ENCODE results near the gene DHDH. TPM values are rescaled to one million over a fixed set of nuclear protein-coding genes. Genes with fewer than 3 reads are reported as not detected.
A peak's percentile ranks its signal among the peaks of the same experiment; 100 is the strongest.

The DHDH gene
- total RNA-seq, 2 donors from 2014 or later: not detected

- no peak for DNase-seq (ENCODE audit: low spot score)
- intact Hi-C loops (cut with DNase I): no loop called here
Measured at GRCh38 chr19:48940902-48941301, 7.4 kb downstream of the DHDH start.

DNA sequence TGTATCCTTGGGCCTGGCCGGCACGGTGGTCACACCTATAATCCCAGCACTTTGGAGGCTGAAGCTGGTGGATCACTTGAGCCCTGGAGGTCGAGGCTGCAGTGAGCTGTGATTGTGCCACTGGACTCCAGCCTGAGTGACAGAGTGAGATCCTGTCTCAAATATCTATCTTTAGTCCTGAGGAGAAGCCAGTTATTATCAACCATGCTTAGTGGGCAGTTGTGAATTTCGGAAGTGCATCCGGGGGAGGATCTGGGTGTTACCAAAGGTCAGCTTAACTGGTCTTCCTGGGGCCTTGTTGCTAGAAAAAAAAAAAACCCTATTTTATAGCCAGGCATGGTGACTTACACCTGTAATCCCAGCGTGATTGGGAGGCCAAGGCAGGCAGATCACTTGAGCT, 9.6 kb downstream of the DHDH start:
- intact Hi-C loops (cut with DNase I): no loop called here
- no peak for DNase-seq (ENCODE audit: low spot score)

DNA sequence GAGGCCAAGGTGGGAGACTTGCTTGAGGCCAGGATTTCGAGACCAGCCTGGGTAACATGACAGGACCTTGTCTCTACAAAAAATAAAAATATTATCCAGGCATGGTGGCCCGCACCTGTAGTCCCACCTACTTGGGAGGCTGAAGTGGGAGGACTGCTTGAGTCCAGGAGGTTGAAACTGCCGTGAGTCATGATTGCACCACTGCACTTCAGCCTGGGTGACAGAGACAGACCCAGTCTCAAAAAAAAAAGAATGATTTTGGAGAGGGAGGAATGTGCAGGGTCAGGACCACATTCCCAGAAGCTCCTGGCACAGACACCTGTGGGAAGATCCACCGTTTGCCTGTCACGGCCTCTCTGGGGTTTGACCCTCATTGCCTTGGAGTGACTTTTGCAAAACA, 11.9 kb downstream of the DHDH start:
- intact Hi-C loops (cut with DNase I): no loop called here
- DNase-seq (ENCODE audit: low spot score): no peak

DNA sequence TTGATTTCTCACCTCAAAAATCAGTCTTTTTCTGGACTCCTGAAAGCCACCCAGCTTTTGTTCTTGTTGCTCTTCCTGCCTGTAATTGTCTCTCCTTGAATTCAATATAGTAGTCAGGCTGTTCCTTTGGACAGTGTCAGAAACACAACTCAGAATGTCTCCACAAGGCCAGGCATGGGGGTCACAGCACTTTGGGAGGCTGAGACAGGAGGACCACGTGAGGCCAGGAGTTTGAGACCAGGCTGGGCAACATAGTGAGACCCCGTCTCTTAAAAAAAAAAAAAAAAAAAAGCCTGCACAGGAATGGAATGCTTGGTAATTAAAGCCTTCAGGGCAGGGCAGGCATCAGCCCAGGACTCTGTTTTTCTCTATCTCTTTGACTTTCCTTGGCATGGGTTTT, 12.3 kb downstream of the DHDH start:
- intact Hi-C loops (cut with DNase I): no loop called here
- no peak for DNase-seq (ENCODE audit: low spot score)

DNA sequence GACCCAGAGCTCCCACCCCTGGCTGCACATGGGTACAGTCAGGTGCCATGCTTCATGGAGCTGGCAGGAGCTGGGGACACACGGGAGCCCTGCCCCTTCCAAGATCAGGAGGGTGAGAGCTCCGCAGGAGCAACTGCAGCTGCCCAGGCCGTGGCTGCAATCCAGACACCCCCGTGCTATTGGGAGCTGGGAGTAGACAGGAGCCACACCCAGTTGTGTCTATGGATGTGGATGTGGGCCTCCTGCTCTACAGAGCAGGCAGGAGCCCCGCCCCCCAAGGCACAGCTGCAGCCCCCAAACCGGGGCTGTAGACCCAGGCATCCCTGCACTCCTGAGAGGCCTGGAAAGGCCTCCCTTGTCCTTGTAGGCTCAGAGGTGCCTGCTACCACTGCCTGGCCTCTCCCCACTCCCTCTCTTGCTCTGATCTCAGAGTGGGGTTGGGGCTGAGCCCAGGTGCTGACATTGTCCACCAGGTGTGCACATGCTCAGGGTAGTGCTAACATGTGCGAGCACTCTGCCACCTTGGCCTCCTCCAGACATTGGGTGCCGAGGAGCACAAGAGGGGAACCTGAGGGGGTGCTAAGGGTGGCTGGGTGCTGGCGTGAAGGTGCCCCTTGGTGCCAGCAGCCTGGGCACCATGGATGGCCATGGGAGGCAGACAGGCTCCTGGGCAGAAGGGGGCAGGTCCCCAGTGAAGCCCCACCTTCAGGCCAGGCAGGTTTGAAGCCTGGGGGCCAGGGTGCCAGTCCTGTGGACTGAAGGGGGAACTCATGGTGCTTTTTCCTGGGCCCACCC, 13.2 kb downstream of the DHDH start:
- DNase-seq (ENCODE audit: low spot score): no peak
- intact Hi-C loops (cut with DNase I): no loop called here

DNA sequence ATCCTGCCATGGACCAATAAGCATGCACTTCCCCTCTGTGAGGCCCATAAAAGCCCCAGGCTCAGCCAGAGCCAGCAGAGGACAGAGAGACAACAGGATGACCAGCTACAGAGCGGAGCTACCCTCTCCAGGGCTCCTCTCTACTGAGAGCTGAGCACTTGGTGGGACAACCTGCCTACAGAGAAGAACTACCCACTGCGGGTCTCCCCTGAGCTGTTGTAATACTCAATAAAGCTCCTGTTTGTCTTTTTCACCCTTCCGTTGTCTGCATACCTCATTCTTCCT, 13.7 kb downstream of the DHDH start:
- intact Hi-C loops (cut with DNase I): no loop called here
- DNase-seq (ENCODE audit: low spot score): no peak

- intact Hi-C loops (cut with DNase I): loop anchor here in 1 of 2 donors (10.0 kb wide), 1 partner anchor 55 kb away; the partner anchor contains the start of gene TULP2
- no peak for DNase-seq (ENCODE audit: low spot score)
Measured at GRCh38 chr19:48950159-48950558, 16.7 kb downstream of the DHDH start.

DNA sequence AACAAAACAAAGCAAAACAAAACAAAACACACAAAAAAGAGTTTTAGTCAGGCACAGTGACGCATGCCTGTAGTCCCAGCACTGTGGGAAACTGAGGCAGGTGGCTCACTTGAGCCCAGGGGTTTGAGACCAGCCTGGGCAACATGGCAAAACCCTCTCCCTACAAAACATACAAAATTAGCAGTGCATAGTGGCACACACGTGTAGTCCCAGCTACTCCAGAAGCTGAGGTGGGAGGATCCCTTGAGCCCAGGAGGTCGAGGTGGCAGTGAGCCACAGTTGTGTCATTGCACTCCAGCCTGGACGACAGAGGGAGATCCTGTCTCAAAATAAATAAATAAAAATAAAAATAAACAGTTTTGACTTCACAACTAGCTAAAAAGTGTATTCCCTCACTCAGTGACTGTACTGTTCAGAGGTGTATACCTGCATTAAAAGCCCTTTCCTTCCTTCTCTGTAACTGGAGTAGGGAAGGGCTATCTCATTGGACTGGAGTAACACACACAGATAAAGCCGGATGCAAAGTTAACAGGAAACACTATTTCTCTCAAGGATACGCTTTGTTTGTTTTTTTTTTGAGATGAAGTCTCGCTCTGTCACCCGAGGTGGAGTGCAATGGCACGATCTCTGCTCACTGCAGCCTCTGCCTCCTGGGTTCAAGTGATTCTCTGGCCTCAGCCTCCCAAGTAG, 17.5 kb downstream of the DHDH start:
- no peak for DNase-seq (ENCODE audit: low spot score)
- intact Hi-C loops (cut with DNase I): loop anchor here in 1 of 2 donors (10.0 kb wide), 1 partner anchor 56 kb away; the partner anchor contains the start of gene TULP2

GRCh38 chr19:48953141-48953540, 19.6 kb downstream of the DHDH start:
- intact Hi-C loops (cut with DNase I): loop anchor here in 1 of 2 donors (10.0 kb wide), 1 partner anchor 58 kb away; the partner anchor contains the start of gene TULP2
- no peak for DNase-seq (ENCODE audit: low spot score)

- DNase-seq (ENCODE audit: low spot score): no peak
- intact Hi-C loops (cut with DNase I): loop anchor here in 1 of 2 donors (10.0 kb wide), 1 partner anchor 59 kb away; the partner anchor contains the start of gene TULP2
Measured at GRCh38 chr19:48953990-48954594, 20.6 kb downstream of the DHDH start.

- peak; percentile 99 for DNase-seq (ENCODE audit: low spot score)
- intact Hi-C loops (cut with DNase I): loop anchor here in 1 of 2 donors (10.0 kb wide), 1 partner anchor 60 kb away; the partner anchor contains the start of gene TULP2
Measured at GRCh38 chr19:48954595-48955307, 21.3 kb downstream of the DHDH start, which contains the start of gene BAX. Gene BAX (plus strand): TSS chr19:48954875. CDS start chr19:48954929, 54 bp downstream.

DNA sequence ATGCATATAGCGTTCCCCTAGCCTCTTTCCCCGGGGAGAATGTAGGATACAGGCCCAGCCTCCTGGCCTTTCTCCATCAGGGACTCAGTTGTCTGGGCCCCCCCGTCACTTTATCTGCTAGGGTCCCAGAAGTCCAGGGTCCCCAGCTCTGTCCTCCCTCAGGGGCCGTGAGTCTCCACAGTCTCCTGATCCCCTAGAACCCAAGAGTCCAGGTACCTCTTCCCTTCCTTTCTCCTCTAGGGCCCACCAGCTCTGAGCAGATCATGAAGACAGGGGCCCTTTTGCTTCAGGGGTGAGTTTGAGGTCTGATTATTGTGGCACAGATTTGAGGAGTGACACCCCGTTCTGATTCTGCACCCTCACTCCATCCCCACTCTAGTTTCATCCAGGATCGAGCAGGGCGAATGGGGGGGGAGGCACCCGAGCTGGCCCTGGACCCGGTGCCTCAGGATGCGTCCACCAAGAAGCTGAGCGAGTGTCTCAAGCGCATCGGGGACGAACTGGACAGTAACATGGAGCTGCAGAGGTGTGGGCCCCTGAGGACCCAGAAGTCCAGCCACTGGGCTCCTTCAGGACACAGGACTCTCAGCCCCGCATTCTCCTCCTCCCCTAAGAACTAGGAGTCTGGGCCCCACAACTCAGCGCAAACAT, 21.9 kb downstream of the DHDH start:
- peak; percentile 80 for DNase-seq (ENCODE audit: low spot score)
- intact Hi-C loops (cut with DNase I): loop anchor here in 1 of 2 donors (10.0 kb wide), 1 partner anchor 61 kb away; the partner anchor contains the start of gene TULP2

- intact Hi-C loops (cut with DNase I): loop anchor here in 1 of 2 donors (10.0 kb wide), 1 partner anchor 63 kb away; the partner anchor contains the start of gene TULP2
- DNase-seq (ENCODE audit: low spot score): no peak
Measured at GRCh38 chr19:48958006-48958405, 24.5 kb downstream of the DHDH start.

GRCh38 chr19:48959341-48960239, 26.1 kb downstream of the DHDH start:
- intact Hi-C loops (cut with DNase I): loop anchor here (10.0 kb wide), 2 partner anchors 65 to 165 kb away; partner anchors contain the start of gene TULP2 (in 2 of the 2)
- DNase-seq (ENCODE audit: low spot score): no peak

DNA sequence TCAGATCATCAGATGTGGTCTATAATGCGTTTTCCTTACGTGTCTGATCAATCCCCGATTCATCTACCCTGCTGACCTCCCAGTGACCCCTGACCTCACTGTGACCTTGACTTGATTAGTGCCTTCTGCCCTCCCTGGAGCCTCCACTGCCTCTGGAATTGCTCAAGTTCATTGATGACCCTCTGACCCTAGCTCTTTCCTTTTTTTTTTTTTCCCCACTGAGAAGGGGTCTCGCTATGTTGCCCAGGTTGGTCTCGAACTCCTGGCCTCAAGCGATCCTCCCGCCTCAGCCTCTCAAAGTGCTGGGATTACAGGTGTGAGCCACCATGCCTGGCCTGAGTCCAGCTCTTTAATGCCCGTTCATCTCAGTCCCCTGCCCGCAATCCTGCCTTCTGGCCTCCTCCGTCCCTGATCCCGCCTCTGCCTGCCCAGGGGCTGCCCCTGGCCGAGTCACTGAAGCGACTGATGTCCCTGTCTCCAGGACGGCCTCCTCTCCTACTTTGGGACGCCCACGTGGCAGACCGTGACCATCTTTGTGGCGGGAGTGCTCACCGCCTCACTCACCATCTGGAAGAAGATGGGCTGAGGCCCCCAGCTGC, 27.7 kb downstream of the DHDH start:
- intact Hi-C loops (cut with DNase I): loop anchor here (10.0 kb wide), 2 partner anchors 66 to 166 kb away; partner anchors contain the start of gene TULP2 (in 1 of the 2)

DNA sequence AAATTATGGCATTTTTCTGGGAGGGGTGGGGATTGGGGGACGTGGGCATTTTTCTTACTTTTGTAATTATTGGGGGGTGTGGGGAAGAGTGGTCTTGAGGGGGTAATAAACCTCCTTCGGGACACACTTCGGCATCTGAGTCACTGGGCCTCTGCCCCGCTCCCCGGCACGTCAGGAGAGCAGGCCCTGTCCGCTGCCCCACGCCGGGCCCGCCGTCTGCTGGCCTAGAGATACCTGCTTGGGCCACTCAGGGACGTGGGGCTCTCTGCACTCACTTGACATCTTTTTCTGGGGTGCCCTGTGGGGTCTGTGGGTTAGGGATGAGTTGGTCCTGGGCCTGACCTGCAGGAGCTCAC, 28.2 kb downstream of the DHDH start:
- no peak for DNase-seq (ENCODE audit: low spot score)
- intact Hi-C loops (cut with DNase I): loop anchor here (10.0 kb wide), 2 partner anchors 67 to 167 kb away; partner anchors contain the start of gene TULP2 (in 1 of the 2)

More for the DNA sequence above, 27.7 kb downstream of the DHDH start:
- DNase-seq (ENCODE audit: low spot score): no peak

Data from posterior vena cava (tissue), 2 donors.